ENCODE data around the gene TRANK1.
"Not testable (repeated sequence)": the region's sequence is repeated elsewhere in the genome, so short reads cannot be mapped to it uniquely, and the experiment has no call there.

The TRANK1 gene

DNA sequence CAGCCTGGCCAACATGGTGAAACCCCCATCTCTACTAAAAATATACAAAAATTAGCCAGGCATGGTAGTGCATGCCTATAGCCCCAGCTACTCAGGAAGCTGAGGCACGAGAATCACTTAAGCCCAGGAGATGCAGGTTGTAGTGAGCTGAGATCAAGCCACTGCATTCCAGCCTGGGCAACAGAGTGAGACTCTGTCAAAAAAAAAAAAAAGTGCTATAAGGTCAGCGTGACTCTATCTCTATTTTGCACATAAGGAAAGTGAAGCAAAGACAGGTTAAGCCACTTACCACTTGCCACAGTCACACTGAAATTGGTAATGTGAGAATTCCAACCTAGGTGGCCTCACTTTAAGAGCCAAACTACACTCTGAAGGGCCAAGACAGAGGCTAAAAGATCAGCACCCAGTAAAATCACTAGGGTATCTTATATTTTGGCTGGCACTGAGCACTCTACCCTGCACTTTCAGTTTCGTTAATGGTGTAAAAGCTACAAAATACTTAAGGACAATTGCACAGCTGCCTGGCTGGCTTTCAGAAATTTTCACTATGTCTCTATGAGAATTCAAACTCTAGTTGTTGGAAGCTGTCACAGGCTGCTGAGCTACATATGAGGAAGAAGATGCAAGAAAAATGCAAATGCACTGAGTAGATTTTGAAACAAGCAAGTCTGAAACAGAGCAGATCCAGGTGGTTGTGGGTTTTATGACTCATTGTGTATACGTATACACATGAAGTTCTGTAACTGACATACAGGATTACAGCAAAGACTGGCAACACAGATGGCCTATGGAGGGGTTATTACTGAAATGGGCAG, 32.7 kb downstream of the TRANK1 start:
- DNase-seq = peak; percentile 4

DNA sequence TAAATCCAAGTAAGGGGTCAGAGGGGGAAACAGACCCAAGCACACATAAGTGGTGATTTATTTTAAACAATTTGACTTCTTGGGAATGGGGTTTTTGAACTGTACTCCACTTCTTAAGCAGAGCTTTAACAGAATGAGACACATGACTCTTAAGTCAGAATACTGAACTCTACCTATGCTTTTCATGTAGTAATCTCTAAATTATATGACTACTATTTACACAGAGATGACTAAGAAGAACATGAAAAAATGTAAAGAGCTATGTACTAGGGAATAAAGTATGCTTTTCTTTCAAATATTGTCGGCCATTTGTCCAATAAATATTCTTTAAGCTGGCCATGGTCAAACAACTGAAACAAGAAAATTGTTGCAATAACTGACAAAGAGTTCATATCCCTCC, 35.2 kb downstream of the TRANK1 start:
- no peak for DNase-seq

DNA sequence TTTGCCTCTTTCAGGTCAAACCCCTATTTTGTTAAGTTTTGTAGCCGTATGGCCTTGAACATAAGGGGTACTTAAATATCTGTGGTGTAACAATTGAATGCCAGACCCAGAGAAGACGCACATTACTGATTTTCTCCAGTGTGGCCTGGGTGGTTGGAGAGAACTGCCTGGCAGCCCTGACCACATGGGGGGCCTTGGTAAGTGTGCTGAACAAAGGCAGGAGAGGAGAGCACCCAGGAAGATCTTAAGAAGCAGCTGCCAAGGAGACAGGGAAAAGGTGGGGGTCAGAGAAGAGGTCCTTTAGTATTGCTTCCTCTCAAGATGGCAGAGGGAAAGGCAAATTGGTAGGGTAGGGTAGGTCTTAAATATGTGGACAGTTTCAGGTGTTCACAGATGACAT, 35.7 kb downstream of the TRANK1 start:
- no peak for DNase-seq

DNA sequence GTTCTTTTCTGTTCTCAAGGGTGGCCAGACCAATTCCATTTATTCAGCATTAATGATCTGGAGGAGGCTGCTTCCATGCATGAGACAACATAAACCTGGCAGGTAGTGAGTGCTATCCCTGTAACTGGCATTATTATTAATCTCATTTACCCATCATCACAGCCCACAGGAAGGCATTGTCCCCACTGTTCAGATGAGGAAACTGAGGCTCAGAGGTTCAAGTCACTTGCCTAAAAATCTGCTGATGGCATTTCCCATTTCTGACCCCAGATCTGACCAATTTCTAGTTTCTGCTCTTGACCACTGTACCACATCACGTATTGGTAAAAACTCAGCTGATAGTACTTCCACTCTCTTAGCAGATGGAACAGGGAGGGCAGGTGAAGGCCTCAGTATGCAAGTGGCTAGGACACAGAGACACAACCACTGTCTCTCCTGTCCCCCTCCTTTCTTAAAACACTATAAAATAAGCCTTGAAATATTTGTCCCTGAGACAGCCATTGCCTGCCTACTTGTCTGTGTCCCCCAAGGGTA, 36.1 kb downstream of the TRANK1 start:
- DNase-seq = no peak

DNA sequence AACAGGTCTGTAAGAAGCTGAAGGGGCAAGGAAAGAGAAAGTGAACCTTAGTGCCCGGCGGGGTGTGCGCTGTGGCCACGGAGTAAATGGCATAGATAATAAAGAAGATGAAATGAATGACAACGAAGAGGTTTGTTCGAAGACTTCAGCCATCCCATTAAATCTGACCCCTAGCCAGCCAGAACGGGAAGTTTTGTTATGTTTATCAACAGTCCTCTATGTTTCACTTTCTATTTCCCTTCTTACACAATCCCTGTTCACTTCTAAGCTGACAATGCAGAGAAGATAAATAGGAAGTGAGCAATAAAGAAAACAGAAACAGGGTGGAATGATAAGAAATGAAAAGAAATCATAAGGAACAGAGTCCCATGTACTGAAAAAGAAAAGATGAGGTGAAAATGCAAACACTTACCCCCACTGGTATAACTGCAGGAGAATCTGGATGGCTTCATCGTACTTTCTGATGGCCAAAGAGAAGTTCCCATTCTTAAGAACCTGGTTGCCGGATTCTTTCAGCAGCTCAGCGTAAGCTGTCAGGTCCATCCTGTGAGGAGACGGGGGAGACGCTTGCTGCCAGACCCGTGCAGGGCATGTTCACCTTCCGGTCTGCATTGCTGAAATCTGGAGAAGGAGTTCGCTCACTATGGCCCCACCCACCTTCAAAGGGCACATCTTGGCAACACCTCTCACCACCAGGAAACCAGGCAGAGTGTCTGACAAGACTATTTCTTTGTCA, 36.8 kb downstream of the TRANK1 start:
- DNase-seq = no peak

DNA sequence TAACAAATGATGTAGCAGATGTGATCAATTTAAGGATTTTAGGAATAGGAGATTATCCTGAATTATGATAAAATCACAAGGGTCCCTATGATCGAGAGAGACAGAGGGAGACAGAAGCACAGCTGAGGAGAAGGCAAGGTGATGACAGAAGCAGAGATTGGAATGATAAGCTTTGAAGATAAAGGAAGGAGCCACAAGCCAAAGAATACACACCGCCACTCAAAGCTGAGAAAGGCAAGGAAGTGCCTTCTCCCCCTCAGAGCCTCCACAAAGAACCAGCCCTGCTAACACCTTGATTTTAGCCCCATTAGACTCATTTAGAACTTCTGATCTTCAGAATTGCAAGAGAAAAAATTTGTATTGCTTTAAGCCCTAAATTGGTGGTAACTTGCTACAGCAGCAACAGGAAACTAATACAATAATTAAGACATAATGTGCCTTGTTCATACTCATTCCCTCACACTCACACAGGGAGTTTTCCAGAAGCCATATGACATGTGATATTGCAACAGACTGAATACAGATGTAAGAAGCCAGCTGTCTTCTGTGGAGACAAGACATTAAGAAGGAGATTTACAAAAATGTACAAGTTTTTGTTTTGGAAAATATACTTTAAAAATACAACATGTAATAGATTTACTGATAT, 38.2 kb downstream of the TRANK1 start:
- DNase-seq = no peak

DNA sequence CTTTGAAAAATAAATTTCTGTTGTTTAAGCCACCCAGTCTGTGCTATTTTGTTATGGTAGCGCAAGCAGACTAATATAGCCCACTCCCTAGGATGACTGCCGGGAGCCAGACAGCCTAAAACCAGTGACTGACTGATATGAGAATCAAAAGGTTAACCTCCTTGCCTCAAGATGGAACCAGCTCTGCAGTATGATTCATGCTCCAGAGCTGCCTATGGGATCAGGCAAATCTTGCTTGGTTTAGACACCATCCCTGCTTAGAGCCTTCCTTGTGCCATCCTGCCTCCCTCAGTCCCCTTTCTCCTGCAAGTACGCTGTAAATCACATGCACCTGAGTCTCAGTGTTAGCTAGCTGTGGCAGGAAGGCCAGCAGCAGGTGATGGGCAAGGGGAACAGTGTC, 39.3 kb downstream of the TRANK1 start:
- no peak for DNase-seq

DNA sequence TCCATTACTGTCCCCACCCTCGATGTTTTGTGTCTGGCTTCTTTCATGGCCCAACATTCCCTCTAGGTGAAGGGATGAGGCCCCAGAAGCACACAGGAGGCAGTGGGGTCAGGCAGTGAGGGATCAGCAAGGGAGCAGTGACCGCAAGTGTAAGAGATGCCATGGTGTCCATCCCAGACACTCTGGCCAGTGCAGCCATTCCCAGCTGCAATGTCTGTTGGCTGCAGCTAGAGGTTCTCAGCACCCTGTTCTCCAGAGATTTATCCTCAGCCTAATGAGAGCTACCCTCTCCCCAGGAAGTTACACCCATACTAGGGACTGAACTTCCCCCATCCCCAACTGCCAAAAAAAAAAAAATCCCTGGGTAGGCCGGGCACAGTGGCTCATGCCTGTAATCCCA, 40.2 kb downstream of the TRANK1 start:
- no peak for DNase-seq

DNA sequence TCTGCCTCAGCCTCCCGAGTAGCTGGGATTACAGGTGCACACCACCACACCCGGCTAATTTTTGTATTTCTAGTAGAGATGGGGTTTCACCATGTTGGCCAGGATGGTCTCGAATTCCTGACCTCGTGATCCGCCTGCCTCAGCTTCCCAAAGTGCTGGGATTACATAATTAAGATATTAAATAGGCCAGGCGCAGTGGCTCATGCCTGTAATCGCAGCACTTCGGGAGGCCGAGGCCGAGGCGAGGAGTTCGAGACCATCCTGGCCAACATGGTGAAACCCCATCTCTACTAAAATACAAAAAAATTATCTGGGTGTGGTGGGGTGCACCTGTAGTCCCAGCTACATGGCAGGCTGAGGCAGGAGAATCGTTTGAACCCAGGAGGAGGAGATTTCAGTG, 40.8 kb downstream of the TRANK1 start:
- DNase-seq = not testable (repeated sequence)

DNA sequence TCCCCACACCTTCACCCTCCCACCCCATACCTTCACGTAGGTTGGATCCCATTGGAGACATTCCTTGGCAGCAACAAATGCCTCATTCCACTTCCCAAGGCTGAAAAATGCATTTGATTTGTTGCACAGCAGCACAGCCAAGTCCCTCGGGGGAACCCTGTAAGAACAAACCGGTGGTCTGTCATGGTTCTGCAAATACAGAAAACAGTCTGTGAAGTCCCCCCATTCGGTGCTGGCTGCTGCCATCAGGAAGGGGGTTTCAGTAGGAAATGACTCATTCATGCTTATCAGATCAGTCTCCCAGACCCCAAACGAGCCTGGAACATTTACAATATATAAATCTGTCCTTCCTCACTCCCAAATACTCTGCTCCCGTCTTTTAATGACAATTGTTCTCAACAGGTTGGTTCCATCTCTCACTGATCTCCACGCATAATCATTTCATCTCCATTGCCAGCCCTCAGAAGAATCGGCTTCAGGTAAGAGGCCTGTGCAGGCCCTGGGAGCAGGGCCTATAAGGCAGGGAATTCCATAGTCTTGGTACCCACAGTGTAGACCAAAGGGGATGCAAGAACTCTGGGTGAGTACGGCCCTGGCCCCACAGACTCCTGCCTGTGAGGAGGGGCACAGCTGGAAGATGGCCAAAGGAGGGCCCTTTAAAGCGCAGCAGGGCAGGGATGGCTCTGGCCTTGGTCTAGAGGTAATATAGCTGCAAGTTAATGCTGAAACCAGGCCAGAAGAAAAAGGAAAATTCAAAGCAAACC, 41.6 kb downstream of the TRANK1 start:
- DNase-seq = no peak

DNA sequence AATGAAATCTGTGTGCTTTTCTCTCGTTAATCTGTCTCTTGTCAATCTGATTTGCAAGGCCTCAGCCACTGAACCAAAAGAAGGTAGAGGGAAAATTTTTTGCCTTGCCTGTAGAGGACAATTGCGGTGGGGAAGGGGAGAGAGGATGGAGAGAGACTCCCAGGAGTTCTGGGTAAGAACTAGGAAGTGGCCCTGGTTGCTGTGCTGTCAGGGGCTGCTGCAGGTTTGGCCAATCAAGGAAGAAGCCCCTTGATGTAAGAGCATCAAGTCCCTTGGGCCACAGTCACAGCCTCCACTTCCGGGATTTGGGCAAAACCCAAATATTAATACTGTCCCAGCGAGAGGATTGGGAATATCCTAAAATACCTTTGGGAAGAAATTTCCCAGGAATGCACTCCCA, 43.3 kb downstream of the TRANK1 start:
- no peak for DNase-seq

DNA sequence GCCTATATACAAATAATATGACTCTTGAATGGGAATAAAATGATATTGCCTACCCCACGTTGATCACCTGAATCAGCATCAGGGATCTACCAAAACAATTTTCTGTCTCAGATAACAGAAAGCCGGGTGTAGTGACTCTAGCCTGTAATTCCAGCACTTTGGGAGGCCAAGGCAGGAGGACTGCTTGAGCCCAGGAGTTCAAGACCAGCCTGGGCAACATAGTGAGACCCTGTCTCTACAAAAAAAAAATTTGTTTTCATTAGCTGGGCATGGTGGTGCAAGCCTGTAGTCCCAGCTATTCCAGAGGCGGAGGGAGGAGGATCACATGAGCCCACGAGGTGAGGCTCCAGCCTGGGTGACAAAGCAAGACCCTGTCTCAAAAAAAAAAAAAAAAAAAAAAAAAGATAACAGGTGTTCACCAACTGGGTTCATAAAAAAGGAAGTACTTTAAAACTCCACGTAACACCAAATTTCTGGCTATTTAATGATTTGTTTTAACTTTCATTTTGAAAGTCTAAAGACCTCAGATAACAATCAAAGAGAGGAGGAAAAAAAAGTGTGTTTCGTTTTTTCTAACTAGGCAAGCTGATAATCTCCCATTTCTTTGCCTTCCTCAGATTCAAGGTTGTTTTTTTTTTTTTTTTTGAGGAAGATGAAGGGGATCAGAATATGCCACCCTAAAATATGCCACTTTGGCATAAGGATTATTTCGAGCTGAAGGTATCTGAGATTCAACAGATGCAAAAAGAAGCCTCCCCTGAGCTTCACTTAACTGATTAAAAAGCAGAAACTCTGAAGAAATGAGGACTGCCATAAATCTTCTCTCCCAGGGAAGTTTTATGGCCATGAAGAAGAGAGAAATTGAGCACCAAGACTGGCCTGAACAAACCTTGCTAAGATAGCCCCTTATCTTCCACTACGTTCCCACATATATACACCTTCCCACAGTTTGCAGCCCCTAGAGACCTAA, 44.1 kb downstream of the TRANK1 start:
- no peak for DNase-seq

DNA sequence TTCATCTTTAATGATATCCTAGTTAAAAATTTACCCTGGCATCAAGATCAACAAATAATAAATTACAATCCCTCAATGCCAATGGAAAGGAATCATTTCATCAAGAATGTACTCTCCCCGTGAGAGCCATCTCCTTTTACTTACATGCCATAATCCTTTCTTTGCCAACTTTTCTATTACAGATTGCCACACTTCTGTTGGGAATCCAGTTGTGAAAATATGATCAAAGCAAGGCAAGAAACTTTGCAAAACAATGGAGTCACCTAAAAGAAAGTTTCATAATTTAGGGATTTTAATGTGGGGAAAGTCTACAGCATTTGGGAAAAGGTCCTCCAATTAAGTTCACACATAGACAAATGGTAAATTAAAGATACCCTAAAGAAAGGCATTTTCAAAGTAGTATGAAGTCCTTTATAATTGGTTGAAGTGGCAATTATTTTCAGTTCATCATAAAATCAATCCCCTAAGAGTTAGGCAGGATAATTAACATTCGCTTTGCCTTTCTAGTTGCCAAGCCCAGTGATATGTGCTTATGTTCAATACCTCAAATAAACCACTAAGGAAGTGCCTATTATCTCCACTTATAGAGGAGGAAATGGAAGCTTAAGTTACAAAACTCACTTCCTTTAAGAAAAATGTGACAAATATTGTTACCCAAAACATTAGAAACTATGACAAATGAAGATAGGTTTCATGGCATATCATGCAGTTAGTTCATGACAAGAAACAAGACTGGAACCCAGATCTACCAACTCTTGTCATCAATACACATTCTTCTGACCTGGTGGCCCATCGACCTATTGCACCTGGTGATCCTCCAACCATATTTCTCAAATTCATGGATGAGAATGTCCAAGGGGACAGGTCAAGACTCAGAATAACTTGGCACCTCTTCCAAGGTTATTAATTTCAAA, 49.1 kb downstream of the TRANK1 start:
- no peak for DNase-seq

DNA sequence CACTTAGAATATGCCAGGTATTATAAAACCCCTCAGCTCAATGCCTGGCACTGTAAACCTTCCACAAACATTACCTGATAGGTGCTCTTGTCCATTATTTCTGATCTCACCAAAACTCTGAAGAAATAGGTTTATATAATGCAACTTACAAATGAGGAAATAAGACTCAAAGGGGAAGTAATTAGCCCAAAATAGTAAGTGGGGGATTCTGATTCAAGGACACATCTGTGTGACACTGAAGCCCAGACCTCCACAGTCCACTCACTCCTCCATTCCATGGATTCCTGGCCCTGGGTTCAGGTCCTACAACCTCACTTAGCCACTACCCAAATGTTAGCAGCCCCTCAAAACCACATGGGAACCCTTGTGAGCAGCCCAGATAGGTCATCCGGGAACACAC, 49.9 kb downstream of the TRANK1 start:
- no peak for DNase-seq

DNA sequence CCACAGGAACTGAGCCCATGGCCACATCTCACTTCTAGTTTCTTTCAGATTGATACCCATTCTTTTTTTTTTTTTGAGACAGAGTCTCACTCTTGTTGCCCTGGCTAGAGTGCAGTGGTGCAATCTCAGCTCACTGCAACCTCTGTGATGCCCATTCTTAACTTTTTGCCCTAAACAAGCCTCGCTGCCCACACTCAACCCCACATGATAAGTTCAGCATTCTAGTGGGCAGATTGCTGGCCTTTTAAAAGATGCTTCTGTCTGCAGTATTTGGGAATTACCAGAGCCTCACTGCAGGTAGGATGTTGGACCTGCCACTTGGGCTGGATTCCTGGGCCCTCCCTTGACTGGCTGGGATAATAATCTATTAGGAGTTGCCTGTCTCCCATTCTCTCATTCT, 51.0 kb downstream of the TRANK1 start:
- no peak for DNase-seq

DNA sequence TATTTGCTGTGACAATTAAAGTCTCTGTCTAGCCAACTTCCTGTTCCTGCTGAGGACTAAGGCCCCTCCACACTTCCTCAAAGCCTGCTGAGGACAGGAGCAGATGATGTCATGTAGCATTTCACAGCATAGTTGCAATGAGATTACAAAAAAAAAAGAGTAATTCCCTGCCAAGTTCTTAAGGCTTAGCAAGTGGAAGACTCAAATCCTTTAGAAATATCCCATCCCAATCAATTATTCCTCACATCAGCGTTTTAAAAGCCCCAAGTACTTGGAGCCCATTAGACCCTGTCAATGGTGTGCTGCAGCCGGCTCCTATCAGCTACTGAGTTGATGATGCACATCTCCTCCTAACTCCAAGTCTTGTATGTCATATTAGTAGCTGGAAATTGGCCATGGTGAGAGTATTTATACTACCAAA, 51.7 kb downstream of the TRANK1 start:
- DNase-seq = no peak

DNA sequence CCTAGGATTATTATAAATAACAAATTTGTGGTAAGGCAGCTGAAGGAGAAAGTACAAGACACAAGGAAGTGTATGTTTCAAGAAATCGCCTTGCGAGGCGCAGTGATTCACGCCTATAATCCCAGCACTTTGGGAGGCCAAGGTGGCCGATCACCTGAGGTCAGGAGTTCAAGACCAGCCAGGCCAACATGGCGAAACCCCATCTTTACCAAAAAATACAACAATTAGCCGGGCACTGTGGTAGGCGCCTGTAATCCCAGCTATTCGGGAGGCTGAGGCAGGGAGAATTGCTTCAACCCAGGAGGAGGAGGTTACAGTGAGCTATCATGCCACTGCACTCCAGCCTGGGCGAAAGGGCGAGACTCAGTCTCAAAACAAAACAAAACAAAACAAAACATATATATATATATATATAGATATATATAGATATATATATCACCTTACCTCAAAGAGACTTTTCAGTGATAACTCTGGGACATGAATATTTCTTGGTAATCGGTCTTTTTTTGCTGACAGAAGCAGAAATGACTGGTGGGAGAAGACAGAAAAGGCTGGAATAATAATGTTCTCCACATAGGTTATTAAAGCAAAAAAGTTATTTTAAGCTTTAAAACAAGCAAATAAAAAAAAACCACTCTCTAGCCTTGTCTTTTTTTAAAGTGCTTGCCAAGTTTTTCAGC, 52.3 kb downstream of the TRANK1 start:
- DNase-seq = no peak

DNA sequence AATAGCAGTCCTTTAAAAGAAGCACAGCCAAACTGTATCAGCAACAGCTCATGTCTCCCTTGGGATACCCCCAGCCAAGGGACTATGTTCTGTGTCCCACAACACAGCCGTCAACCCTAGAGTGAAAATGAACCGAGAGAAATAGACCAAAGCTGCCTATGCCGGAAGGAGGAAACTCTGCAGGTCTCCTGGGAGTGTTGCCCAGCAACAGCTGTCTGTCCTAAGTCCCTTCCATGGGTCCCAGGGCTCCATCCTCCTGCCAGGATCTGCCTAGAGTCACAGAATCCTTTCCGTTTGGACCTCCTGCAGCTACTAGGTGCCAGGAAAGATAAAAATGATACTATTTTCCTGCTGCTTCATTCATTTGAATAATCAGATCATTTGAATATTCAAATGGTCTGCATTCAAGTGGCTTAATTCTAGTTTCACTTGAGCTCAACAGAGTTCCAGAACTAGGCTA, 53.1 kb downstream of the TRANK1 start:
- DNase-seq = no peak

DNA sequence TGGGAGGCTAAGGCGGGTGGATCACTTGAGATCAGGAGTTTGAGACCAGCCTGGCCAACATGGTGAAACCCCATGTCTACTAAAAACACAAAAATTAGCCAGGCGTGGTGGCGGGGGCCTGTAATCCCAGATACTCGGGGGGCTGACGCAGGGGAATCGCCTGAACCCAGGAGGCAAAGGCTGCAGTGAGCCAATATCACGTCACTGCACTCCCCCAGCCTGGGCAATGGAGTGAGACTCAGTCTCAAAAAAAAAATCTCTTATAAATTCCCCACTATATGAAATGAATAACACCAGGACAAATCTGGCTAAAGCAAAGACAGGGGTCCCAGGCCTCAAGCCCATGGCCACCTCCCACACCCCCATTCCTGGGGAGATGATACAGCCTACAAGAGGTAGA, 53.8 kb downstream of the TRANK1 start:
- not testable (repeated sequence) for DNase-seq

DNA sequence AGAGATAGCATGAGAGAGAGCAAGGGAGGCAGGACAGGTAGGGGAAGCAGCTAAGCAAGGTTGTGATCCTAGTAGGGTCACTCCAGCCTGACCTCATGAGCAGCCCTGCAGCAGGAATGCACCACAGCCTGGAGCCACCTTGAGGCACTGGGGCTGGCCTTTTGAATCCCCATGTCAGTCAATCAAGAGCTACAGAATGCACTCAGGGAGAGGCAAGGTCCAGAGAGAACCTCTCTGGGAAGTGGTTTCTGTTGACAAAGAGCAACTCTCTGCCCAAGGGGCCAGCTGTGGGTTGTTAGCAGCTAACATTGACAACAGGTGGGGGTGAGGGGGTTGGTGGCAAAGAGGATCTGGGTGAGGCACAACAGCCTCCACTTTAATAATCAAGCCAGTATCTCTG, 54.6 kb downstream of the TRANK1 start:
- no peak for DNase-seq

Data from DMS 273 treated with DMSO at 0.1 percent for 48 hours (cell line).